GM23338 (cell line): ENCODE data around the gene STX8. TPM values are rescaled to one million over a fixed set of nuclear protein-coding genes. Genes with fewer than 3 reads are reported as not detected.

ENCODE experiments used
- ATAC-seq: fragments of 200-7000 bp; cut with Tn5 transposase; 3 replicates; pipeline ENCODE4 v1.9.1; 2020
- DNase-seq: peaks from one replicate; pipeline ENCODE4 v3.0.0-alpha.2; 2015; ENCODE audit warnings: low spot score
- H2AFZ ChIP-seq: fragments of 200-600 bp; sonication (generic); 2 replicates; pipeline ENCODE4 v1.8.0; 2016; ENCODE audit warnings: antibody characterized with exemption, mild to moderate bottlenecking, moderate library complexity
- H3F3A ChIP-seq: fragments of 200-600 bp; sonication (generic); replicated peaks from 2 replicates; pipeline ENCODE4 v1.8.0; 2017; ENCODE audit warnings: antibody characterized with exemption, mixed run types, low read depth
- H3K27ac ChIP-seq: fragments of 200-600 bp; sonication (generic); 2 replicates; pipeline ENCODE4 v1.6.1; 2016; ENCODE audit warnings: low read depth
- H3K27me3 ChIP-seq: fragments of 200-600 bp; sonication (generic); 2 replicates; pipeline ENCODE4 v1.8.0; 2016; ENCODE audit warnings: mild to moderate bottlenecking, mixed run types, moderate library complexity; ENCODE audit not compliant: insufficient read depth
- H3K36me3 ChIP-seq: fragments of 200-600 bp; sonication (generic); 2 replicates; pipeline ENCODE4 v1.8.0; 2016; ENCODE audit warnings: mild to moderate bottlenecking; ENCODE audit not compliant: insufficient read depth
- H3K4me1 ChIP-seq: fragments of 200-600 bp; sonication (generic); 2 replicates; pipeline ENCODE4 v1.8.0; 2016; ENCODE audit warnings: mild to moderate bottlenecking, moderate library complexity; ENCODE audit not compliant: insufficient read depth
- H3K4me2 ChIP-seq: fragments of 200-600 bp; sonication (generic); 2 replicates; pipeline ENCODE4 v1.7.1; 2017; ENCODE audit warnings: mixed run types
- H3K4me3 ChIP-seq: fragments of 200-600 bp; sonication (generic); 2 replicates; pipeline ENCODE4 v1.6.1; 2016; ENCODE audit warnings: mixed run types
- H3K79me2 ChIP-seq: fragments of 200-600 bp; sonication (generic); replicated peaks from 2 replicates; pipeline ENCODE4 v1.8.0; 2017; ENCODE audit warnings: mild to moderate bottlenecking; ENCODE audit not compliant: insufficient read depth
- H3K9me2 ChIP-seq: fragments of 200-600 bp; sonication (generic); 2 replicates; pipeline ENCODE4 v1.8.0; 2017; ENCODE audit not compliant: insufficient read depth
- H4K20me1 ChIP-seq: fragments of 200-600 bp; sonication (generic); replicated peaks from 2 replicates; pipeline ENCODE4 v1.8.0; 2017; ENCODE audit warnings: mild to moderate bottlenecking; ENCODE audit not compliant: insufficient read depth
- H3K27ac Mint-ChIP-seq: 2 replicates; pipeline ENCODE4 v1.8.0; 2020; ENCODE audit warnings: inconsistent platforms, mild to moderate bottlenecking, moderate library complexity, mixed read lengths
- H3K27me3 Mint-ChIP-seq: 3 replicates; pipeline ENCODE4 v1.8.0; 2022; ENCODE audit warnings: low read depth, mild to moderate bottlenecking, moderate library complexity, mixed read lengths, inconsistent platforms; ENCODE audit not compliant: insufficient read depth, poor library complexity
- H3K36me3 Mint-ChIP-seq: 3 replicates; pipeline ENCODE4 v1.8.0; 2021; ENCODE audit warnings: low read depth, mild to moderate bottlenecking, inconsistent platforms, moderate library complexity, mixed read lengths
- H3K4me1 Mint-ChIP-seq: 3 replicates; pipeline ENCODE4 v1.8.0; 2020; ENCODE audit warnings: mild to moderate bottlenecking, inconsistent platforms, mixed read lengths
- H3K4me3 Mint-ChIP-seq: 3 replicates; pipeline ENCODE4 v1.8.0; 2021; ENCODE audit warnings: moderate library complexity, mild to moderate bottlenecking, inconsistent platforms, mixed read lengths
- H3K9me3 Mint-ChIP-seq: 3 replicates; pipeline ENCODE4 v1.8.0; 2020; ENCODE audit warnings: moderate library complexity, mild to moderate bottlenecking, inconsistent platforms, mixed read lengths
- CREB1 ChIP-seq: fragments of 250-450 bp; sonication (Bioruptor Pico); IDR thresholded peaks from 2 replicates; pipeline ENCODE4 v1.5.0; 2020; ENCODE audit warnings: low read depth, mild to moderate bottlenecking, moderate library complexity
- EZH2 ChIP-seq: fragments of 200-600 bp; sonication (generic); IDR thresholded peaks from one replicate; pipeline ENCODE4 v1.8.0; 2017; ENCODE audit warnings: antibody characterized with exemption, mild to moderate bottlenecking, low read depth; ENCODE audit not compliant: unreplicated experiment
- EZH2phosphoT487 ChIP-seq: fragments of 200-600 bp; sonication (generic); IDR thresholded peaks from one replicate; pipeline ENCODE4 v1.8.1; 2018; ENCODE audit warnings: antibody characterized with exemption; ENCODE audit not compliant: unreplicated experiment
- JUNB ChIP-seq: IDR thresholded peaks from one replicate; pipeline ENCODE4 v1.6.1; 2016; ENCODE audit warnings: antibody characterized with exemption; ENCODE audit not compliant: unreplicated experiment
- NANOG ChIP-seq: IDR thresholded peaks from 2 replicates; pipeline ENCODE4 v1.6.1; 2016; ENCODE audit warnings: antibody characterized with exemption, borderline replicate concordance
- POLR2AphosphoS5 ChIP-seq: IDR thresholded peaks from 2 replicates; pipeline ENCODE4 v1.6.1; 2016; ENCODE audit warnings: antibody characterized with exemption, low read depth
- STAT1 ChIP-seq: IDR thresholded peaks from one replicate; pipeline ENCODE4 v1.6.1; 2016; ENCODE audit warnings: antibody characterized with exemption; ENCODE audit not compliant: unreplicated experiment
- ZNF114 ChIP-seq: fragments of 250-450 bp; sonication (Bioruptor Pico); IDR thresholded peaks from 2 replicates; pipeline ENCODE4 v1.5.0; 2020; ENCODE audit warnings: mild to moderate bottlenecking, moderate library complexity
- ZNF331 ChIP-seq: fragments of 250-450 bp; sonication (Bioruptor Pico); IDR thresholded peaks from 2 replicates; pipeline ENCODE4 v1.5.0; 2020; ENCODE audit warnings: low read depth, mild to moderate bottlenecking, moderate library complexity
- polyA plus RNA-seq: library from polyadenylated mRNA; unstranded; fragments of >200 nt; fragmentation: Nextera tagmentation; extraction: Ambion mirVana; gene quantifications from 2 replicates; pipeline ENCODE4 v1.2.1, GENCODE V29; 2016
- total RNA-seq: library from RNA; depleted of rRNA; stranded (reverse); fragments of >200 nt; shearing (Covaris generic); gene quantifications from 2 replicates; pipeline ENCODE4 v1.2.3, GENCODE V29; 2014
- TF ChIP-seq, protein P1 (sequence below): fragments of 250-450 bp; sonication (Bioruptor Pico); IDR thresholded peaks from 2 replicates; pipeline ENCODE4 v1.5.0; 2020; ENCODE audit warnings: mild to moderate bottlenecking, moderate library complexity
- TF ChIP-seq, protein P2 (sequence below), 2 experiments: fragments of 200-600 bp in 1 of 2; sonication (generic) in 1 of 2; conservative IDR thresholded peaks; 2 replicates each; pipeline versions ENCODE4 v1.5.1 to v1.6.1; 2016 to 2017; ENCODE audit warnings: antibody characterized with exemption in 2 of 2, low read depth in 2 of 2, mild to moderate bottlenecking in 2 of 2, moderate library complexity in 1 of 2
- TF ChIP-seq, protein P3 (sequence below): IDR thresholded peaks from 2 replicates; pipeline ENCODE4 v1.6.1; 2016; ENCODE audit warnings: antibody characterized with exemption
- TF ChIP-seq, protein P4 (sequence below): IDR thresholded peaks from one replicate; pipeline ENCODE4 v1.6.1; 2018; ENCODE audit warnings: antibody characterized with exemption; ENCODE audit not compliant: unreplicated experiment

The STX8 gene
- total and polyA plus RNA-seq, 2 experiments from 2014 or later: 59.4 to 82.3 TPM

DNA sequence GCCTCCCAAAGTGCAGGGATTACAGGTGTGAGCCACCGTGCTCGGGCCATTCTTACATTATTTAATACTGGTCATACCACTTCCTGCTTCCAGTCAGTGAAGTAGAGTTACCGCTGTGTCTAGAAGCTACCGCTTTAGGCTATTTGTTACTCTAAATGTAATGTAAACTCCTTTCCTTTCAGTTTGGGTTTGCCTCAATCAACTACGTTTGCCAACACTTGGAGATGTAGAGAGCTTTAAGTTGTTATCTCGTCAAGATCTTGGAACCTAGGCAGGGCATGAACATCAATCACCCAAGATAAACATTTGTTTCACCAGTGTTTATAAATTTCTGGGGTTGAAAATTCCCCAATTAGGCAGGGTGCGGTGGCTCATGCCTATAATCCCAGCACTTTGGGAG, 275.9 kb downstream of the STX8 start:
- ATAC-seq (no peak), DNase-seq (no peak)
- H3K27me3 Mint-ChIP-seq: no peaks in the 10 kb centered on the region
- H3K4me1 Mint-ChIP-seq: no peaks in the 10 kb centered on the region
- H4K20me1 ChIP-seq: no peaks in the 10 kb centered on the region
- no peak overlapping the region for H3K4me3 ChIP-seq
- H3K9me3 Mint-ChIP-seq: no peaks in the 10 kb centered on the region
- no peaks in the 10 kb centered on the region for H3K27me3 ChIP-seq
- H3K4me3 Mint-ChIP-seq: no peak overlapping the region
- no peaks in the 10 kb centered on the region for H3K36me3 ChIP-seq
- H3K36me3 Mint-ChIP-seq: no peaks in the 10 kb centered on the region
- no peak for TF ChIP-seq CREB1 (CRISPR knock-in tag)
- TF ChIP-seq ZNF331 (CRISPR knock-in tag): no peak
- TF ChIP-seq, protein P1, sequence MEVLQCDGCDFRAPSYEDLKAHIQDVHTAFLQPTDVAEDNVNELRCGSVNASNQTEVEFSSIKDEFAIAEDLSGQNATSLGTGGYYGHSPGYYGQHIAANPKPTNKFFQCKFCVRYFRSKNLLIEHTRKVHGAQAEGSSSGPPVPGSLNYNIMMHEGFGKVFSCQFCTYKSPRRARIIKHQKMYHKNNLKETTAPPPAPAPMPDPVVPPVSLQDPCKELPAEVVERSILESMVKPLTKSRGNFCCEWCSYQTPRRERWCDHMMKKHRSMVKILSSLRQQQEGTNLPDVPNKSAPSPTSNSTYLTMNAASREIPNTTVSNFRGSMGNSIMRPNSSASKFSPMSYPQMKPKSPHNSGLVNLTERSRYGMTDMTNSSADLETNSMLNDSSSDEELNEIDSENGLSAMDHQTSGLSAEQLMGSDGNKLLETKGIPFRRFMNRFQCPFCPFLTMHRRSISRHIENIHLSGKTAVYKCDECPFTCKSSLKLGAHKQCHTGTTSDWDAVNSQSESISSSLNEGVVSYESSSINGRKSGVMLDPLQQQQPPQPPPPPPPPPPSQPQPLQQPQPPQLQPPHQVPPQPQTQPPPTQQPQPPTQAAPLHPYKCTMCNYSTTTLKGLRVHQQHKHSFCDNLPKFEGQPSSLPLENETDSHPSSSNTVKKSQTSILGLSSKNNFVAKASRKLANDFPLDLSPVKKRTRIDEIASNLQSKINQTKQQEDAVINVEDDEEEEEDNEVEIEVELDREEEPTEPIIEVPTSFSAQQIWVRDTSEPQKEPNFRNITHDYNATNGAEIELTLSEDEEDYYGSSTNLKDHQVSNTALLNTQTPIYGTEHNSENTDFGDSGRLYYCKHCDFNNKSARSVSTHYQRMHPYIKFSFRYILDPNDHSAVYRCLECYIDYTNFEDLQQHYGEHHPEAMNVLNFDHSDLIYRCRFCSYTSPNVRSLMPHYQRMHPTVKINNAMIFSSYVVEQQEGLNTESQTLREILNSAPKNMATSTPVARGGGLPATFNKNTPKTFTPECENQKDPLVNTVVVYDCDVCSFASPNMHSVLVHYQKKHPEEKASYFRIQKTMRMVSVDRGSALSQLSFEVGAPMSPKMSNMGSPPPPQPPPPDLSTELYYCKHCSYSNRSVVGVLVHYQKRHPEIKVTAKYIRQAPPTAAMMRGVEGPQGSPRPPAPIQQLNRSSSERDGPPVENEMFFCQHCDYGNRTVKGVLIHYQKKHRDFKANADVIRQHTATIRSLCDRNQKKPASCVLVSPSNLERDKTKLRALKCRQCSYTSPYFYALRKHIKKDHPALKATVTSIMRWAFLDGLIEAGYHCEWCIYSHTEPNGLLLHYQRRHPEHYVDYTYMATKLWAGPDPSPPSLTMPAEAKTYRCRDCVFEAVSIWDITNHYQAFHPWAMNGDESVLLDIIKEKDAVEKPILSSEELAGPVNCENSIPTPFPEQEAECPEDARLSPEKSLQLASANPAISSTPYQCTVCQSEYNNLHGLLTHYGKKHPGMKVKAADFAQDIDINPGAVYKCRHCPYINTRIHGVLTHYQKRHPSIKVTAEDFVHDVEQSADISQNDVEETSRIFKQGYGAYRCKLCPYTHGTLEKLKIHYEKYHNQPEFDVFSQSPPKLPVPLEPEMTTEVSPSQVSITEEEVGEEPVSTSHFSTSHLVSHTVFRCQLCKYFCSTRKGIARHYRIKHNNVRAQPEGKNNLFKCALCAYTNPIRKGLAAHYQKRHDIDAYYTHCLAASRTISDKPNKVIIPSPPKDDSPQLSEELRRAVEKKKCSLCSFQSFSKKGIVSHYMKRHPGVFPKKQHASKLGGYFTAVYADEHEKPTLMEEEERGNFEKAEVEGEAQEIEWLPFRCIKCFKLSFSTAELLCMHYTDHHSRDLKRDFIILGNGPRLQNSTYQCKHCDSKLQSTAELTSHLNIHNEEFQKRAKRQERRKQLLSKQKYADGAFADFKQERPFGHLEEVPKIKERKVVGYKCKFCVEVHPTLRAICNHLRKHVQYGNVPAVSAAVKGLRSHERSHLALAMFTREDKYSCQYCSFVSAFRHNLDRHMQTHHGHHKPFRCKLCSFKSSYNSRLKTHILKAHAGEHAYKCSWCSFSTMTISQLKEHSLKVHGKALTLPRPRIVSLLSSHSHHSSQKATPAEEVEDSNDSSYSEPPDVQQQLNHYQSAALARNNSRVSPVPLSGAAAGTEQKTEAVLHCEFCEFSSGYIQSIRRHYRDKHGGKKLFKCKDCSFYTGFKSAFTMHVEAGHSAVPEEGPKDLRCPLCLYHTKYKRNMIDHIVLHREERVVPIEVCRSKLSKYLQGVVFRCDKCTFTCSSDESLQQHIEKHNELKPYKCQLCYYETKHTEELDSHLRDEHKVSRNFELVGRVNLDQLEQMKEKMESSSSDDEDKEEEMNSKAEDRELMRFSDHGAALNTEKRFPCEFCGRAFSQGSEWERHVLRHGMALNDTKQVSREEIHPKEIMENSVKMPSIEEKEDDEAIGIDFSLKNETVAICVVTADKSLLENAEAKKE (CRISPR knock-in tag): no peak
- TF ChIP-seq, protein P2, sequence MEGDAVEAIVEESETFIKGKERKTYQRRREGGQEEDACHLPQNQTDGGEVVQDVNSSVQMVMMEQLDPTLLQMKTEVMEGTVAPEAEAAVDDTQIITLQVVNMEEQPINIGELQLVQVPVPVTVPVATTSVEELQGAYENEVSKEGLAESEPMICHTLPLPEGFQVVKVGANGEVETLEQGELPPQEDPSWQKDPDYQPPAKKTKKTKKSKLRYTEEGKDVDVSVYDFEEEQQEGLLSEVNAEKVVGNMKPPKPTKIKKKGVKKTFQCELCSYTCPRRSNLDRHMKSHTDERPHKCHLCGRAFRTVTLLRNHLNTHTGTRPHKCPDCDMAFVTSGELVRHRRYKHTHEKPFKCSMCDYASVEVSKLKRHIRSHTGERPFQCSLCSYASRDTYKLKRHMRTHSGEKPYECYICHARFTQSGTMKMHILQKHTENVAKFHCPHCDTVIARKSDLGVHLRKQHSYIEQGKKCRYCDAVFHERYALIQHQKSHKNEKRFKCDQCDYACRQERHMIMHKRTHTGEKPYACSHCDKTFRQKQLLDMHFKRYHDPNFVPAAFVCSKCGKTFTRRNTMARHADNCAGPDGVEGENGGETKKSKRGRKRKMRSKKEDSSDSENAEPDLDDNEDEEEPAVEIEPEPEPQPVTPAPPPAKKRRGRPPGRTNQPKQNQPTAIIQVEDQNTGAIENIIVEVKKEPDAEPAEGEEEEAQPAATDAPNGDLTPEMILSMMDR (conservative IDR thresholded peaks at IDR 0.05; ENCODE audit: low read depth in 2 of 2): no peak
- no peak for TF ChIP-seq NANOG
- no peak for TF ChIP-seq EZH2
- no peak for TF ChIP-seq ZNF114 (CRISPR knock-in tag)
- TF ChIP-seq, protein P3, sequence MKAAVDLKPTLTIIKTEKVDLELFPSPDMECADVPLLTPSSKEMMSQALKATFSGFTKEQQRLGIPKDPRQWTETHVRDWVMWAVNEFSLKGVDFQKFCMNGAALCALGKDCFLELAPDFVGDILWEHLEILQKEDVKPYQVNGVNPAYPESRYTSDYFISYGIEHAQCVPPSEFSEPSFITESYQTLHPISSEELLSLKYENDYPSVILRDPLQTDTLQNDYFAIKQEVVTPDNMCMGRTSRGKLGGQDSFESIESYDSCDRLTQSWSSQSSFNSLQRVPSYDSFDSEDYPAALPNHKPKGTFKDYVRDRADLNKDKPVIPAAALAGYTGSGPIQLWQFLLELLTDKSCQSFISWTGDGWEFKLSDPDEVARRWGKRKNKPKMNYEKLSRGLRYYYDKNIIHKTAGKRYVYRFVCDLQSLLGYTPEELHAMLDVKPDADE: no peak
- no peak for TF ChIP-seq POLR2AphosphoS5
- TF ChIP-seq, protein P4, sequence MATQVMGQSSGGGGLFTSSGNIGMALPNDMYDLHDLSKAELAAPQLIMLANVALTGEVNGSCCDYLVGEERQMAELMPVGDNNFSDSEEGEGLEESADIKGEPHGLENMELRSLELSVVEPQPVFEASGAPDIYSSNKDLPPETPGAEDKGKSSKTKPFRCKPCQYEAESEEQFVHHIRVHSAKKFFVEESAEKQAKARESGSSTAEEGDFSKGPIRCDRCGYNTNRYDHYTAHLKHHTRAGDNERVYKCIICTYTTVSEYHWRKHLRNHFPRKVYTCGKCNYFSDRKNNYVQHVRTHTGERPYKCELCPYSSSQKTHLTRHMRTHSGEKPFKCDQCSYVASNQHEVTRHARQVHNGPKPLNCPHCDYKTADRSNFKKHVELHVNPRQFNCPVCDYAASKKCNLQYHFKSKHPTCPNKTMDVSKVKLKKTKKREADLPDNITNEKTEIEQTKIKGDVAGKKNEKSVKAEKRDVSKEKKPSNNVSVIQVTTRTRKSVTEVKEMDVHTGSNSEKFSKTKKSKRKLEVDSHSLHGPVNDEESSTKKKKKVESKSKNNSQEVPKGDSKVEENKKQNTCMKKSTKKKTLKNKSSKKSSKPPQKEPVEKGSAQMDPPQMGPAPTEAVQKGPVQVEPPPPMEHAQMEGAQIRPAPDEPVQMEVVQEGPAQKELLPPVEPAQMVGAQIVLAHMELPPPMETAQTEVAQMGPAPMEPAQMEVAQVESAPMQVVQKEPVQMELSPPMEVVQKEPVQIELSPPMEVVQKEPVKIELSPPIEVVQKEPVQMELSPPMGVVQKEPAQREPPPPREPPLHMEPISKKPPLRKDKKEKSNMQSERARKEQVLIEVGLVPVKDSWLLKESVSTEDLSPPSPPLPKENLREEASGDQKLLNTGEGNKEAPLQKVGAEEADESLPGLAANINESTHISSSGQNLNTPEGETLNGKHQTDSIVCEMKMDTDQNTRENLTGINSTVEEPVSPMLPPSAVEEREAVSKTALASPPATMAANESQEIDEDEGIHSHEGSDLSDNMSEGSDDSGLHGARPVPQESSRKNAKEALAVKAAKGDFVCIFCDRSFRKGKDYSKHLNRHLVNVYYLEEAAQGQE: no peak
- no peak for TF ChIP-seq EZH2phosphoT487
- TF ChIP-seq STAT1: no peak
- TF ChIP-seq JUNB: no peak
- no peaks in the 10 kb centered on the region for H3K9me2 ChIP-seq
- no peaks in the 10 kb centered on the region for H3K79me2 ChIP-seq
- no peak overlapping the region for H2AFZ ChIP-seq
- no peak overlapping the region for H3K27ac ChIP-seq
- H3F3A ChIP-seq: no peaks in the 10 kb centered on the region
- H3K4me1 ChIP-seq: no peaks in the 10 kb centered on the region
- no peak overlapping the region for H3K27ac Mint-ChIP-seq
- H3K4me2 ChIP-seq: no peak overlapping the region
